Measurements from ENCODE around the gene SULT1B1.

The SULT1B1 gene

GRCh38 chr4:69684804-69685203 lies 75.6 kb downstream of the SULT1B1 start:
- no peak for DNase-seq
